Measurements from ENCODE around the gene OR51V1.

The OR51V1 gene

DNA sequence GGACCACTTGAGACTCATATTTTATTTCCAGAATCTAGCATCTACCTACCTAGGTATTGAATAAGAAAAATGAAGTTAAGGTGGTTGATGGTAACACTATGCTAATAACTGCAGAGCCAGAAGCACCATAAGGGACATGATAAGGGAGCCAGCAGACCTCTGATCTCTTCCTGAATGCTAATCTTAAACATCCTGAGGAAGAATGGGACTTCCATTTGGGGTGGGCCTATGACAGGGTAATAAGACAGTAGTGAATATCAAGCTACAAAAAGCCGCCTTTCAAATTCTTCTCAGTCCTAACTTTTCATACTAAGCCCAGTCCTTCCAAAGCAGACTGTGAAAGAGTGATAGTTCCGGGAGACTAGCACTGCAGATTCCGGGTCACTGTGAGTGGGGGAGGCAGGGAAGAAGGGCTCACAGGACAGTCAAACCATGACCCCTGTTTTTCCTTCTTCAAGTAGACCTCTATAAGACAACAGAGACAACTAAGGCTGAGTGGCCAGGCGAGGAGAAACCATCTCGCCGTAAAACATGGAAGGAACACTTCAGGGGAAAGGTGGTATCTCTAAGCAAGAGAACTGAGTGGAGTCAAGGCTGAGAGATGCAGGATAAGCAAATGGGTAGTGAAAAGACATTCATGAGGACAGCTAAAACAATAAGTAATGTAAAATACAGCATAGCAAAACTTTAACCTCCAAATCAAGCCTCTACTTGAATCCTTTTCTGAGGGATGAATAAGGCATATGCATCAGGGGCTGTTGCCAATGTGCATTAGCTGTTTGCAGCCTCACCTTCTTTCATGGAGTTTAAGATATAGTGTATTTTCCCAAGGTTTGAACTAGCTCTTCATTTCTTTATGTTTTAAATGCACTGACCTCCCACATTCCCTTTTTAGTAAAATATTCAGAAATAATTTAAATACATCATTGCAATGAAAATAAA is 24.3 kb upstream of the OR51V1 start:
- TF ChIP-seq, protein P1, sequence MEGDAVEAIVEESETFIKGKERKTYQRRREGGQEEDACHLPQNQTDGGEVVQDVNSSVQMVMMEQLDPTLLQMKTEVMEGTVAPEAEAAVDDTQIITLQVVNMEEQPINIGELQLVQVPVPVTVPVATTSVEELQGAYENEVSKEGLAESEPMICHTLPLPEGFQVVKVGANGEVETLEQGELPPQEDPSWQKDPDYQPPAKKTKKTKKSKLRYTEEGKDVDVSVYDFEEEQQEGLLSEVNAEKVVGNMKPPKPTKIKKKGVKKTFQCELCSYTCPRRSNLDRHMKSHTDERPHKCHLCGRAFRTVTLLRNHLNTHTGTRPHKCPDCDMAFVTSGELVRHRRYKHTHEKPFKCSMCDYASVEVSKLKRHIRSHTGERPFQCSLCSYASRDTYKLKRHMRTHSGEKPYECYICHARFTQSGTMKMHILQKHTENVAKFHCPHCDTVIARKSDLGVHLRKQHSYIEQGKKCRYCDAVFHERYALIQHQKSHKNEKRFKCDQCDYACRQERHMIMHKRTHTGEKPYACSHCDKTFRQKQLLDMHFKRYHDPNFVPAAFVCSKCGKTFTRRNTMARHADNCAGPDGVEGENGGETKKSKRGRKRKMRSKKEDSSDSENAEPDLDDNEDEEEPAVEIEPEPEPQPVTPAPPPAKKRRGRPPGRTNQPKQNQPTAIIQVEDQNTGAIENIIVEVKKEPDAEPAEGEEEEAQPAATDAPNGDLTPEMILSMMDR (IDR thresholded peaks at IDR 0.05; ENCODE audit: borderline replicate concordance, insufficient read depth, low read depth, low read length) = no peak
- no peak overlapping the region for H3K4me3 ChIP-seq (ENCODE audit: low read depth, low read length)

DNA sequence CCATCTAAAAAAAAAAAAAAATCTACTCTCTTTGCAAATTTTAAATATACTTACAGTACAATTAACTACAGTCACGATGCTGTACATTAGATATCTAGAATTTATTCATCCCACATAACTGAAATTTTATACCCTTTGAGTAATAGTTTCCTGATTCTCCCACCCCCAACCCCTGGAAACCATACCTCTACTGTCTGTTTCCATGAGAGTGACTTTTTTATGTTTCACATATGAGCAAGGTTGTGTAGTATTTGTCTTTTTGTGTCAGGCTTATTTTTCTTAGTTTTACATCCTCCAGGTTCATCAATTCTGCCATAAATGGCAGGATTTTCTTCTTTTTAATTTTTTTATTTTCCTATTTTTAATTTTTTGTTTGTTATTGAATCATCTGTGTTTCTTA is 23.2 kb upstream of the OR51V1 start:
- TF ChIP-seq, protein P1 (IDR thresholded peaks at IDR 0.05; ENCODE audit: borderline replicate concordance, insufficient read depth, low read depth, low read length) = no peak
- no peak overlapping the region for H3K4me3 ChIP-seq (ENCODE audit: low read depth, low read length)

- TF ChIP-seq, protein P1 (IDR thresholded peaks at IDR 0.05; ENCODE audit: borderline replicate concordance, insufficient read depth, low read depth, low read length) = no peak
- H3K4me3 ChIP-seq (ENCODE audit: low read depth, low read length) = no peak overlapping the region
Observed at GRCh38 chr11:5223146-5223545, 22.7 kb upstream of the OR51V1 start.

DNA sequence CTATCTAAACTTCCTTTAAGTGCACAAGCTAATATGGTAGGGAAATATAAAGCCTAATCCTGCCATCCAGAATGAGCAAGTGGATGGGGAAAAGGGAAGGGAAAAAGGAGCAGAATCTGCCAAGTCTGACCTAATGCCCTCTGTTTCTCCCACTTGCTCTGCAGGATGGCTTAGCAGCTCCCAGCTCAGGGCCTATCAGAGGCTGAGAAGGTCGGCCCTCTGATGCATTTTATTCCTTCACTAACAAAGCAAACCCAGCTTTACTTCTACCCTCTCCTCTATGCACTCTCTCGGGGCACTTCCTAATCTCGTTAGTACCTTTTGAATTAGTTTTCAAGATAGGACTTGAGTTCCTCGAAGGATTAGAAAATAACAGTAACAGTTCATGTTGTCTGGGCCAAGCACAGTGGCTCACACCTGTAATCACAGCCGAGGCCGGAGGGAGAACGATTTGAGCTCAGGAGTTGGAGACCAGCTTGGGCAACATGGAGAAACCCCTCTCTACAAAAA is 9.9 kb upstream of the OR51V1 start:
- H3K4me3 ChIP-seq (ENCODE audit: low read depth, low read length) = no peak overlapping the region
- TF ChIP-seq, protein P1 (IDR thresholded peaks at IDR 0.05; ENCODE audit: borderline replicate concordance, insufficient read depth, low read depth, low read length) = no peak

DNA sequence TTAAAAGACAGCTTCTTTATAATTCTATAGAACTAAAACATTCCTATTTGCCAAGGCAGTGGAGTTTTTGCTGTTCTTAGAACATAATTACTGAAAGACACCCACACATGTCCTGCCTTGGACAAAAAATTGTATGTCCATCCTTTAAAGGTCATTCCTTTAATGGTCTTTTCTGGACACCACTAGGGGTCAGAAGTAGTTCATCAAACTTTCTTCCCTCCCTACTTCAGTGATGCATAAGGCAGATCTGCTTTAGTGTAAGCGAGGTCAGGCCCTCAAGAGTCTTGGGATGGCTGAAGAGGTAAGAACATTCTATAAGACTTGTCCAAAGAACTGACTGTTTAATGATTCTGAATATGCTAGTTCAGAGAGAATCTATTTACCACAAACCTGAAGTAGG is 4.3 kb upstream of the OR51V1 start:
- TF ChIP-seq, protein P1 (IDR thresholded peaks at IDR 0.05; ENCODE audit: borderline replicate concordance, insufficient read depth, low read depth, low read length) = peak; percentile 30; the same call in 1 of the 2 replicates
- H3K4me3 ChIP-seq (ENCODE audit: low read depth, low read length) = no peak overlapping the region

DNA sequence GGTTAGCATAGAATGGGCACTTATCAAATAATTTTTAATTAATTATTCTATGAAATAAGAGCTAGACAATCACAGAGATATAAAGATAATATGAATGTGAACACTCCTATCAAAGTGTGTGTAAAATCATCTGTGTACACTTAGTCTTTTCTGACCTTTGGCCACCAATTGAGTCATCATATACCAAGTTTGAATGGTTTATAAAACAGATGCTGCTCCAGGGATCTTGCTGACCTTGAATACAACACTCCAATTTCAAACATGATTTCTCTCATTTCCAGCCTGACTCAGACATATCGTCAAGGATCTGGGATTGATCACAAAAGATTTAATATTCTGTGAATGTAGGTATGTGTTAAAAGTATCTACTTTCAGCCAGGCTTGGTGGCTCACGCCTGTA is 2.9 kb upstream of the OR51V1 start:
- H3K4me3 ChIP-seq (ENCODE audit: low read depth, low read length) = no peak overlapping the region
- TF ChIP-seq, protein P1 (IDR thresholded peaks at IDR 0.05; ENCODE audit: borderline replicate concordance, insufficient read depth, low read depth, low read length) = no peak

DNA sequence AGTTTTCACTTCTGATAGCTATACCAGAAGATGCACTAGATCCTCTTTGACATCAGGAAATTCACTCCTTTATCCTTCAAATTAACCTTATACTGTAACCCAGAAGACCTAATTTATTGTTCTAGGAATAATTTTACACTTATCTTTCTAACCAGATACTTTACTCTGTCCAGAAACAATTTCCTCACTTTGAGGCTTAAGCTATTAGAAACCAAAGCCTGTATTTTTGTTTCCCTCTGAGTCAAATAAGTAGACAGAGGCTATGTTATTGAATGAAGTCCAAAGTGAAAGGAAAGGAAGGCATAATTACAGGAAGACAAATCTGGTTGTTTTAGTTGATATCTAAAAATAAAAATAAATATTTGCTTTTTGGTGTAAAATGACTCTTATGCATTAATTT is 2.2 kb downstream of the OR51V1 start:
- no peak overlapping the region for H3K4me3 ChIP-seq (ENCODE audit: low read depth, low read length)
- TF ChIP-seq, protein P1 (IDR thresholded peaks at IDR 0.05; ENCODE audit: borderline replicate concordance, insufficient read depth, low read depth, low read length) = no peak
